GM23338 (cell line): ENCODE results near the gene CATSPERZ.

Experiments
- CTCF ChIP-seq, 2 experiments: fragments of 200-600 bp in 1 of 2; sonication (generic) in 1 of 2; conservative IDR thresholded peaks; 2 replicates each; pipeline versions ENCODE4 v1.5.1 to v1.6.1; 2016 to 2017; ENCODE audit warnings: antibody characterized with exemption in 2 of 2, low read depth in 2 of 2, mild to moderate bottlenecking in 2 of 2, moderate library complexity in 1 of 2
- EZH2phosphoT487 ChIP-seq: fragments of 200-600 bp; sonication (generic); IDR thresholded peaks from one replicate; pipeline ENCODE4 v1.8.1; 2018; ENCODE audit warnings: antibody characterized with exemption; ENCODE audit not compliant: unreplicated experiment
- REST ChIP-seq: IDR thresholded peaks from one replicate; pipeline ENCODE4 v1.6.1; 2018; ENCODE audit warnings: antibody characterized with exemption; ENCODE audit not compliant: unreplicated experiment
- ZNF114 ChIP-seq: fragments of 250-450 bp; sonication (Bioruptor Pico); IDR thresholded peaks from 2 replicates; pipeline ENCODE4 v1.5.0; 2020; ENCODE audit warnings: mild to moderate bottlenecking, moderate library complexity
- ZNF462 ChIP-seq: fragments of 250-450 bp; sonication (Bioruptor Pico); IDR thresholded peaks from 2 replicates; pipeline ENCODE4 v1.5.0; 2020; ENCODE audit warnings: mild to moderate bottlenecking, moderate library complexity

DNA sequence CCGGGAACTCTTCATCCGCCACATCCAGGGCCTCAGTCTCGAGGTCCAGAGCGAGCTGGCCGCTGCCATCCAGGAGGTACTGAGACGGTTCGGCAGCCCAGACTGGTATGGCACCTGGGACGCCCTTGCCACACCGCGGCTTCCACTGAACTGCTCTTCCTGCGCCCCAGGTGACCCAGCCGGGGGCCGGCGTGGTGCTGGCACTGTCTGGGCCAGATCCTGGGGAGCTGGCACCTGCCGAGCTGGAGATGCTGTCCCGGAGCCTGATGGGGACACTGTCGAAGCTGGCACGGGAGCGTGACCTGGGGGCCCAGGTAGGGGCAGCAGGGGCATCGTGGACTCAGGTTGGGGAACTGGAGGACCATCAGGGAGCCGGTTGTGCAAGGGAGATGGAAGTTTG, 41.3 kb downstream of the CATSPERZ start:
- no peak for TF ChIP-seq CTCF (conservative IDR thresholded peaks at IDR 0.05; ENCODE audit: low read depth in 2 of 2)
- TF ChIP-seq ZNF462 (CRISPR knock-in tag), result no peak
- TF ChIP-seq ZNF114 (CRISPR knock-in tag), result no peak
- no peak for TF ChIP-seq EZH2phosphoT487
- TF ChIP-seq REST, result no peak
